IMR-90 (cell line): Measurements from ENCODE around the gene ZNF423. TPM values are rescaled to one million over a fixed set of nuclear protein-coding genes. Genes with fewer than 3 reads are reported as not detected.

Experiments used
- ATAC-seq: fragments of 200-7000 bp; cut with Tn5 transposase; 2 replicates; pipeline ENCODE4 v1.9.1; 2020; ENCODE audit warnings: low read depth, mild to moderate bottlenecking, moderate library complexity
- BruUV-seq: library from RNA; stranded (reverse); fragments of 400-500 nt; replicated peaks from 2 replicates; lab custom pipeline; 2021; lab: Mats Ljungman, UMichigan
- CTCF ChIA-PET: fragments of 300-600 bp; formaldehyde crosslinking; extraction: SDS; loops from one replicate; lab custom pipeline; 2021; ENCODE audit warnings: antibody characterized with exemption; lab: Yijun Ruan, JAX
- POLR2A ChIA-PET: fragments of 300-600 bp; sonication (Branson Sonifier 250); formaldehyde crosslinking; loops from one replicate; lab custom pipeline; 2022; ENCODE audit warnings: antibody characterized with exemption; ENCODE audit not compliant: unreplicated experiment; lab: Charles Lee
- DNase-seq: peaks from one replicate; pipeline ENCODE4 v3.0.0; 2013
- H2AFZ ChIP-seq: replicated peaks from 2 replicates; pipeline ENCODE3; 2013; ENCODE audit warnings: low read length, mild to moderate bottlenecking; ENCODE audit not compliant: poor library complexity
- H2AK5ac ChIP-seq: 2 replicates; pipeline ENCODE4 v1.6.1; 2013; ENCODE audit warnings: low read depth, low read length, inconsistent platforms
- H2AK9ac ChIP-seq: replicated peaks from 2 replicates; pipeline ENCODE3; 2013; ENCODE audit warnings: mild to moderate bottlenecking, low read depth, low read length, moderate library complexity; ENCODE audit not compliant: poor library complexity
- H2BK120ac ChIP-seq: 2 replicates; pipeline ENCODE4 v1.6.1; 2013; ENCODE audit warnings: low read depth, low read length, inconsistent platforms
- H2BK15ac ChIP-seq: 3 replicates; pipeline ENCODE4 v1.6.1; 2013; ENCODE audit warnings: low read depth, low read length, inconsistent platforms
- H2BK20ac ChIP-seq: 2 replicates; pipeline ENCODE4 v1.6.1; 2013; ENCODE audit warnings: low read depth, mild to moderate bottlenecking, inconsistent platforms, low read length, moderate library complexity
- H2BK5ac ChIP-seq: 2 replicates; pipeline ENCODE4 v1.6.1; 2013; ENCODE audit warnings: mild to moderate bottlenecking, low read depth, low read length, inconsistent platforms; ENCODE audit not compliant: poor library complexity, severe bottlenecking
- H3K14ac ChIP-seq: replicated peaks from 2 replicates; pipeline ENCODE4 v1.6.1; 2013; ENCODE audit warnings: low read depth, low read length, inconsistent platforms
- H3K18ac ChIP-seq: 2 replicates; pipeline ENCODE4 v1.6.1; 2013; ENCODE audit warnings: low read depth, low read length, control low read depth
- H3K23ac ChIP-seq: 2 replicates; pipeline ENCODE4 v1.6.1; 2013; ENCODE audit warnings: low read depth, low read length, inconsistent platforms
- H3K27ac ChIP-seq: 2 replicates; pipeline ENCODE4 v1.5.1; 2013; ENCODE audit warnings: mild to moderate bottlenecking, control low read depth, low read length; ENCODE audit not compliant: insufficient read depth
- H3K27me3 ChIP-seq: 2 replicates; pipeline ENCODE4 v1.6.1; 2013; ENCODE audit warnings: low read length; ENCODE audit not compliant: control insufficient read depth, insufficient read depth
- H3K36me3 ChIP-seq: 2 replicates; pipeline ENCODE4 v1.6.1; 2013; ENCODE audit warnings: low read length, mixed read lengths; ENCODE audit not compliant: control insufficient read depth, insufficient read depth
- H3K4ac ChIP-seq: 2 replicates; pipeline ENCODE4 v1.6.1; 2013; ENCODE audit warnings: low read depth, low read length, inconsistent platforms
- H3K4me1 ChIP-seq: 2 replicates; pipeline ENCODE4 v1.6.1; 2013; ENCODE audit warnings: low read length, mixed read lengths; ENCODE audit not compliant: control insufficient read depth, insufficient read depth
- H3K4me2 ChIP-seq: 2 replicates; pipeline ENCODE4 v1.6.1; 2013; ENCODE audit warnings: low read depth, mild to moderate bottlenecking, control low read depth, low read length, moderate library complexity
- H3K4me3 ChIP-seq: 2 replicates; pipeline ENCODE4 v1.5.1; 2013; ENCODE audit warnings: low read depth, mild to moderate bottlenecking, control low read depth, low read length, moderate library complexity; ENCODE audit not compliant: insufficient read depth
- H3K56ac ChIP-seq: 2 replicates; pipeline ENCODE4 v1.6.1; 2013; ENCODE audit warnings: low read length, inconsistent platforms; ENCODE audit not compliant: insufficient read depth; ENCODE audit errors: extremely low read depth
- H3K79me1 ChIP-seq, 2 experiments: 2 replicates each; pipeline ENCODE4 v1.6.1; 2013; ENCODE audit warnings: low read length in 2 of 2, inconsistent platforms in 1 of 2, low read depth in 1 of 2
- H3K9ac ChIP-seq: 2 replicates; pipeline ENCODE4 v1.6.1; 2013; ENCODE audit warnings: low read depth, low read length, control low read depth
- H3K9me1 ChIP-seq: 2 replicates; pipeline ENCODE4 v1.6.1; 2013; ENCODE audit warnings: low read length, inconsistent platforms; ENCODE audit not compliant: insufficient read depth
- H3K9me3 ChIP-seq: 2 replicates; pipeline ENCODE4 v1.6.1; 2013; ENCODE audit warnings: low read length; ENCODE audit not compliant: control insufficient read depth, insufficient read depth
- H4K20me1 ChIP-seq: 2 replicates; pipeline ENCODE4 v1.6.1; 2013; ENCODE audit warnings: low read length, inconsistent platforms; ENCODE audit not compliant: insufficient read depth
- H4K5ac ChIP-seq: 2 replicates; pipeline ENCODE4 v1.6.1; 2013; ENCODE audit warnings: mild to moderate bottlenecking, low read depth, low read length, control low read depth
- H4K8ac ChIP-seq, 2 experiments: 2 replicates each; pipeline ENCODE4 v1.6.1; 2013; ENCODE audit warnings: low read depth in 2 of 2, low read length in 2 of 2, control low read depth in 1 of 2, inconsistent platforms in 1 of 2
- H4K91ac ChIP-seq: 2 replicates; pipeline ENCODE4 v1.6.1; 2013; ENCODE audit warnings: low read depth, low read length, inconsistent platforms; ENCODE audit not compliant: insufficient read depth
- CHD1 ChIP-seq: IDR thresholded peaks from 2 replicates; pipeline ENCODE4 v1.6.1; 2012; ENCODE audit warnings: low read depth, low read length, improper control_type of control experiment
- FOS ChIP-seq: fragments of 150-350 bp; IDR thresholded peaks from 2 replicates; pipeline ENCODE4 v1.6.1; 2016; ENCODE audit warnings: low read depth, low read length
- MAFK ChIP-seq: IDR thresholded peaks from 2 replicates; pipeline ENCODE4 v1.6.1; 2012; ENCODE audit warnings: low read depth, low read length, improper control_type of control experiment
- NFE2L2 ChIP-seq: fragments of 150-350 bp; IDR thresholded peaks from 2 replicates; pipeline ENCODE4 v1.6.1; 2016; ENCODE audit warnings: low read depth, mild to moderate bottlenecking, low read length
- POLR2A ChIP-seq: IDR thresholded peaks from 2 replicates; pipeline ENCODE4 v1.6.1; 2012; ENCODE audit warnings: mild to moderate bottlenecking, low read depth, low read length
- WGBS, 2 experiments: methylation state at CpG; one replicate each; pipeline versions ENCODE4 v1.1.5 to v1.1.7; 2013; ENCODE audit warnings: missing lambda C conversion rate in 2 of 2; ENCODE audit not compliant: insufficient read length in 1 of 2; ENCODE audit errors: extremely low coverage in 2 of 2; 5-methylcytosine and 5-hydroxymethylcytosine counted together
- dilution Hi-C: fragments of 300-500 bp; cut with HindIII; formaldehyde crosslinking; loops from one replicate; pipeline ENCODE4 v1.14.3; 2018; ENCODE audit warnings: low sequenced_read_pairs; ENCODE audit not compliant: unreplicated experiment
- in situ Hi-C: fragments of 300-500 bp; cut with MboI; formaldehyde crosslinking; loops from 3 replicates; pipeline ENCODE4 v1.14.3; 2019; ENCODE audit warnings: low sequenced_read_pairs, inconsistent platforms, mixed read lengths
- intact Hi-C: fragments of 100-400 bp; cut with micrococcal nuclease; formaldehyde crosslinking; loops from 2 replicates; pipeline ENCODE4 v1.10.0; 2022
- polyA plus RNA-seq, 3 experiments: library from polyadenylated mRNA; depleted of rRNA; stranded (reverse); fragments of >200 nt; gene quantifications; 2 replicates each; pipeline ENCODE4 v1.2.3, GENCODE V29; 2012; ENCODE audit warnings: low replicate concordance in 1 of 3
- total RNA-seq: library from RNA; depleted of rRNA; stranded (reverse); fragments of >200 nt; gene quantifications from 2 replicates; pipeline ENCODE4 v1.2.3, GENCODE V29; 2012
- TF ChIP-seq, protein P1 (sequence below): fragments of 150-350 bp; IDR thresholded peaks from 2 replicates; pipeline ENCODE4 v1.6.1; 2017; ENCODE audit warnings: mild to moderate bottlenecking, antibody characterized with exemption, low read length, low read depth
- TF ChIP-seq, protein P2 (sequence below): conservative IDR thresholded peaks from 2 replicates; pipeline ENCODE4 v1.5.1; 2012; ENCODE audit warnings: mild to moderate bottlenecking, low read depth, low read length, improper control_type of control experiment

ZNF423 gene
- total and polyA plus RNA-seq, 2 of the 4 experiments (the other 2 are of a cell fraction) = under 0.01 to 0.10 TPM

DNA sequence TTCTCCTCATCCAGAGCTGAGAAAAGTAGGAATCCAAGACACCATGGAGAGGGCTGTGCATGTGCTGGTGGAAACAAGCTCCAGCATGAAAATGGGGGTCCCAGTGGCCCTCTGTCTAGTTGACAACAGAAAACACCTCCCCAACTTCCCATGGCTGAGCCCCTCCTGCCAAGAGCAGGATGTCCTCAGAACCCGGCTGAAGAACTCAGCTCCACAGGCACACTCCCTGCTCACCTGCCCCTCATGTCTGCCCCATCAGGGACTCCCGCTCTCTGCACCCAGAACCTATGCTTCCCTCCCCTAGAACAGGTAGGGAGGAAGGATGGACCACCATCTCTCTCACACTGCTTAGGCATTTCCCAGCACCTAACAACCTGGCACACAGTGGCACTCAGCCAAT, 315.1 kb downstream of the ZNF423 start:
- POLR2A ChIA-PET = no interaction called here

More for the DNA sequence above, 315.1 kb downstream of the ZNF423 start:
- no peak overlapping the region for H3K4ac ChIP-seq
- H2BK5ac ChIP-seq = no peak overlapping the region
- no peak overlapping the region for H3K56ac ChIP-seq
- no peak for TF ChIP-seq NFE2L2
- no peak for TF ChIP-seq FOS
- TF ChIP-seq, protein P1, sequence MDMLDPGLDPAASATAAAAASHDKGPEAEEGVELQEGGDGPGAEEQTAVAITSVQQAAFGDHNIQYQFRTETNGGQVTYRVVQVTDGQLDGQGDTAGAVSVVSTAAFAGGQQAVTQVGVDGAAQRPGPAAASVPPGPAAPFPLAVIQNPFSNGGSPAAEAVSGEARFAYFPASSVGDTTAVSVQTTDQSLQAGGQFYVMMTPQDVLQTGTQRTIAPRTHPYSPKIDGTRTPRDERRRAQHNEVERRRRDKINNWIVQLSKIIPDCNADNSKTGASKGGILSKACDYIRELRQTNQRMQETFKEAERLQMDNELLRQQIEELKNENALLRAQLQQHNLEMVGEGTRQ = no peak
- no peak for TF ChIP-seq POLR2A
- TF ChIP-seq CHD1 = no peak
- TF ChIP-seq, protein P2, sequence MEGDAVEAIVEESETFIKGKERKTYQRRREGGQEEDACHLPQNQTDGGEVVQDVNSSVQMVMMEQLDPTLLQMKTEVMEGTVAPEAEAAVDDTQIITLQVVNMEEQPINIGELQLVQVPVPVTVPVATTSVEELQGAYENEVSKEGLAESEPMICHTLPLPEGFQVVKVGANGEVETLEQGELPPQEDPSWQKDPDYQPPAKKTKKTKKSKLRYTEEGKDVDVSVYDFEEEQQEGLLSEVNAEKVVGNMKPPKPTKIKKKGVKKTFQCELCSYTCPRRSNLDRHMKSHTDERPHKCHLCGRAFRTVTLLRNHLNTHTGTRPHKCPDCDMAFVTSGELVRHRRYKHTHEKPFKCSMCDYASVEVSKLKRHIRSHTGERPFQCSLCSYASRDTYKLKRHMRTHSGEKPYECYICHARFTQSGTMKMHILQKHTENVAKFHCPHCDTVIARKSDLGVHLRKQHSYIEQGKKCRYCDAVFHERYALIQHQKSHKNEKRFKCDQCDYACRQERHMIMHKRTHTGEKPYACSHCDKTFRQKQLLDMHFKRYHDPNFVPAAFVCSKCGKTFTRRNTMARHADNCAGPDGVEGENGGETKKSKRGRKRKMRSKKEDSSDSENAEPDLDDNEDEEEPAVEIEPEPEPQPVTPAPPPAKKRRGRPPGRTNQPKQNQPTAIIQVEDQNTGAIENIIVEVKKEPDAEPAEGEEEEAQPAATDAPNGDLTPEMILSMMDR = no peak
- no peak for TF ChIP-seq MAFK
- no peak overlapping the region for H4K5ac ChIP-seq
- no peak overlapping the region for H3K14ac ChIP-seq
- no peak overlapping the region for H3K18ac ChIP-seq
- ATAC-seq = no peak
- H4K8ac ChIP-seq = no peak overlapping the region
- dilution Hi-C loops = no loop called here
- H2BK120ac ChIP-seq = no peak overlapping the region
- H3K4me1 ChIP-seq = no peaks in the 10 kb centered on the region
- BruUV-seq = no TSS peak
- H3K27me3 ChIP-seq = no peaks in the 10 kb centered on the region; the same call in 1 of the 2 replicates
- no peaks in the 10 kb centered on the region for H3K79me1 ChIP-seq
- no peak overlapping the region for H2BK20ac ChIP-seq
- H3K9me1 ChIP-seq = no peaks in the 10 kb centered on the region
- DNase-seq = no peak
- H4K20me1 ChIP-seq = no peaks in the 10 kb centered on the region
- no peak overlapping the region for H2AFZ ChIP-seq
- H3K9me3 ChIP-seq = no peaks in the 10 kb centered on the region
- H4K91ac ChIP-seq = no peak overlapping the region
- H3K9ac ChIP-seq = no peak overlapping the region
- no CpG with 5 or more reads among the region's 2 CpGs for WGBS, 2 experiments
- H3K23ac ChIP-seq = no peak overlapping the region
- H2AK5ac ChIP-seq = no peak overlapping the region
- no peak overlapping the region for H3K4me3 ChIP-seq
- no peak overlapping the region for H3K27ac ChIP-seq
- H3K36me3 ChIP-seq = no peaks in the 10 kb centered on the region
- H2BK15ac ChIP-seq = no peak overlapping the region
- intact Hi-C loops = no loop called here
- CTCF ChIA-PET = no interaction called here
- H2AK9ac ChIP-seq = no peak overlapping the region
- H3K4me2 ChIP-seq = no peak overlapping the region
- in situ Hi-C loops = no loop called here
